ENCODE data around the gene C4A.
"Not testable (repeated sequence)": the region's sequence is repeated elsewhere in the genome, so short reads cannot be mapped to it uniquely, and the experiment has no call there.

- TF ChIP-seq GABPA (IDR thresholded peaks at IDR 0.05; ENCODE audit: borderline replicate concordance, insufficient read depth, low read length); ZNF274 (IDR thresholded peaks at IDR 0.05; ENCODE audit: borderline replicate concordance, extremely low read depth, low read length); CHD1 (IDR thresholded peaks at IDR 0.05; ENCODE audit: low read depth, low read length); BRCA1 (IDR thresholded peaks at IDR 0.05; ENCODE audit: low read depth, low read length); CTCF (IDR thresholded peaks at IDR 0.05; ENCODE audit: control extremely low read depth in 1 of 3, insufficient read depth in 1 of 3, low read depth in 1 of 3, low read length in 3 of 3); MAX (IDR thresholded peaks at IDR 0.05); ATF3 (IDR thresholded peaks at IDR 0.05; ENCODE audit: insufficient read depth, low read depth, low read length); CEBPB (IDR thresholded peaks at IDR 0.05; ENCODE audit: low read depth, low read length); EZH2 (IDR thresholded peaks at IDR 0.05; ENCODE audit: low read depth, low read length, severe bottlenecking): not testable (repeated sequence)
These were observed 21.4 kb downstream of the C4A start for GRCh38 chr6:32003301-32003700.

All from H1 (cell line).